OCI-LY3 (cell line): ENCODE data around the gene IAH1.

Source experiments
- H2AFZ ChIP-seq: fragments of 200-600, 300-600 bp; shearing (Covaris generic); 2 replicates; pipeline ENCODE4 v1.6.0; 2014; ENCODE audit warnings: antibody characterized with exemption, low read depth, low read length
- H3K27ac ChIP-seq: fragments of 200-600, 300-600 bp; sonication (generic); 2 replicates; pipeline ENCODE4 v1.5.1; 2014; ENCODE audit warnings: mild to moderate bottlenecking, low read length, moderate library complexity, mixed read lengths
- H3K27me3 ChIP-seq: fragments of 200-600, 300-600 bp; sonication (generic); 2 replicates; pipeline ENCODE4 v1.6.1; 2014; ENCODE audit warnings: low read depth, low read length, mixed read lengths
- H3K36me3 ChIP-seq: fragments of 200-600, 300-600 bp; sonication (generic); replicated peaks from 2 replicates; pipeline ENCODE3; 2014; ENCODE audit warnings: low read depth, low read length, mixed read lengths
- H3K4me1 ChIP-seq: fragments of 300-600, 200-600 bp; sonication (generic); 2 replicates; pipeline ENCODE4 v1.6.1; 2014; ENCODE audit warnings: low read length, mixed read lengths
- H3K4me2 ChIP-seq: fragments of 200-600, 300-600 bp; sonication (generic); 2 replicates; pipeline ENCODE4 v1.6.1; 2014; ENCODE audit warnings: low read length, mixed read lengths
- H3K4me3 ChIP-seq: fragments of 300-600, 200-600 bp; sonication (generic); 2 replicates; pipeline ENCODE4 v1.5.1; 2014; ENCODE audit warnings: antibody characterized with exemption, mild to moderate bottlenecking, low read length, moderate library complexity
- H3K79me2 ChIP-seq: fragments of 300-600, 200-600 bp; shearing (Covaris generic); 2 replicates; pipeline ENCODE4 v1.6.1; 2014; ENCODE audit warnings: mild to moderate bottlenecking, low read length, mixed read lengths
- H3K9ac ChIP-seq: fragments of 300-600, 200-600 bp; shearing (Covaris generic); 2 replicates; pipeline ENCODE4 v1.6.0; 2014; ENCODE audit warnings: mild to moderate bottlenecking, low read length, moderate library complexity
- H3K9me3 ChIP-seq: fragments of 200-600, 300-600 bp; shearing (Covaris generic); 2 replicates; pipeline ENCODE4 v1.6.1; 2014; ENCODE audit warnings: low read length, mixed read lengths; ENCODE audit not compliant: insufficient read depth
- H4K20me1 ChIP-seq: fragments of 200-600, 300-600 bp; sonication (generic); 2 replicates; pipeline ENCODE4 v1.6.1; 2016; ENCODE audit warnings: low read length, mixed read lengths; ENCODE audit not compliant: insufficient read depth
- CTCF ChIP-seq: fragments of 200-600, 300-600 bp; sonication (generic); IDR thresholded peaks from 2 replicates; pipeline ENCODE4 v1.5.1; 2014; ENCODE audit warnings: antibody characterized with exemption, low read length, low read depth
- EZH2phosphoT487 ChIP-seq: fragments of 200-600 bp; shearing (Covaris generic); IDR thresholded peaks from 2 replicates; pipeline ENCODE4 v1.6.1; 2018; ENCODE audit warnings: antibody characterized with exemption, mixed run types, low read depth

Gene IAH1

GRCh38 chr2:9518163-9518562, 43.8 kb downstream of the IAH1 start:
- Histone ChIP-seq H3K4me1 (no peaks in the 10 kb centered on the region), H3K9me3 (no peaks in the 10 kb centered on the region), H3K4me2 (no peak overlapping the region), H4K20me1 (no peaks in the 10 kb centered on the region), H3K27me3 (no peaks in the 10 kb centered on the region), H3K4me3 (no peak overlapping the region), H2AFZ (no peak overlapping the region), H3K27ac (no peak overlapping the region), H3K36me3 (peaks cover 17% of the 10 kb centered on the region), H3K9ac (no peak overlapping the region), H3K79me2 (no peaks in the 10 kb centered on the region)
- TF ChIP-seq CTCF (no peak), EZH2phosphoT487 (no peak)

GRCh38 chr2:9518780-9519179, 44.4 kb downstream of the IAH1 start:
- Histone ChIP-seq H3K9ac (no peak overlapping the region), H2AFZ (no peak overlapping the region), H3K27me3 (no peaks in the 10 kb centered on the region), H3K4me1 (no peaks in the 10 kb centered on the region), H4K20me1 (no peaks in the 10 kb centered on the region), H3K36me3 (peaks cover 19% of the 10 kb centered on the region), H3K79me2 (no peaks in the 10 kb centered on the region), H3K4me2 (no peak overlapping the region), H3K27ac (no peak overlapping the region), H3K9me3 (no peaks in the 10 kb centered on the region), H3K4me3 (no peak overlapping the region)
- TF ChIP-seq EZH2phosphoT487 = no peak
- TF ChIP-seq CTCF = no peak

- H3K4me1 ChIP-seq = no peaks in the 10 kb centered on the region
- H3K9me3 ChIP-seq = no peaks in the 10 kb centered on the region
- no peaks in the 10 kb centered on the region for H3K79me2 ChIP-seq
- peaks cover 19% of the 10 kb centered on the region for H3K36me3 ChIP-seq
- no peak overlapping the region for H2AFZ ChIP-seq
- no peak overlapping the region for H3K4me3 ChIP-seq
- H3K27ac ChIP-seq = no peak overlapping the region
- no peaks in the 10 kb centered on the region for H3K27me3 ChIP-seq
- H3K9ac ChIP-seq = no peak overlapping the region
- no peaks in the 10 kb centered on the region for H4K20me1 ChIP-seq
- no peak for TF ChIP-seq EZH2phosphoT487
- TF ChIP-seq CTCF = no peak
- H3K4me2 ChIP-seq = no peak overlapping the region
These were observed 44.9 kb downstream of the IAH1 start for GRCh38 chr2:9519250-9519649.

- Histone ChIP-seq H3K79me2 (no peaks in the 10 kb centered on the region), H3K36me3 (peaks cover 16% of the 10 kb centered on the region), H3K27ac (no peak overlapping the region), H4K20me1 (no peaks in the 10 kb centered on the region), H3K4me2 (no peak overlapping the region), H3K4me1 (no peaks in the 10 kb centered on the region), H3K27me3 (no peaks in the 10 kb centered on the region), H3K4me3 (no peak overlapping the region), H3K9me3 (no peaks in the 10 kb centered on the region), H3K9ac (no peak overlapping the region), H2AFZ (no peak overlapping the region)
- TF ChIP-seq EZH2phosphoT487 (no peak), CTCF (no peak)
These were observed 49.9 kb downstream of the IAH1 start for GRCh38 chr2:9524291-9524690.
